Measurements from ENCODE around the gene EOLA2. TPM values are rescaled to one million over a fixed set of nuclear protein-coding genes. Genes with fewer than 3 reads are reported as not detected.
"Not testable (repeated sequence)": the region's sequence is repeated elsewhere in the genome, so short reads cannot be mapped to it uniquely, and the experiment has no call there.

Gene EOLA2
- polyA plus RNA-seq (2012; ENCODE audit: insufficient read depth, insufficient read length), result 34.6 TPM

DNA sequence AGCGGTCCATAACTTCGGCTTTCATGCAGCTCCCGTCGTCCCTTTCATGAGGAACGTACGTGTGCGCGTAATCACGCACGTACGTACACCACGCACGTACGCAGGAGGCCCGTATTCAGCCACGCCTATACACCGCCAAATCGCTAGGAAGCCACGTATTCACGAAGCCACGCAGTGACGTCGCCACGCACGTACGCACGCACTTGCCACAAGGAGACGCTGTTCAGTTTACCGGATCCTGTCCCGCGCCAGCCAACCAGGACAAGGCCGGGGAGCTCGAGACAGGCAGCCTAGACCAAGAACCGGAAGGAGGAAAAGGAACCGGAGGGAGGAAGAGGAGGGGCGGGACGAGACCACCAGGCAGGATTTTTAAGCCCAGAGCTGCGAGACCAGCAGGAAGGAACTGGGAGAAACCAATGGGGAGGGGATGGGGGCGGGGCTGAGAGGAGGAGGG lies at the start of gene EOLA2:
EOLA2 (minus strand) TSS at position 65 of the 454 bp plus-strand sequence. CDS start 4,617 bp downstream, outside the sequence.
- peak; percentile 97 for DNase-seq (ENCODE audit: low read depth, low spot score)
- H3K4me3 ChIP-seq (ENCODE audit: low read length), result peak within 1 kb of the TSS; percentile 74

DNA sequence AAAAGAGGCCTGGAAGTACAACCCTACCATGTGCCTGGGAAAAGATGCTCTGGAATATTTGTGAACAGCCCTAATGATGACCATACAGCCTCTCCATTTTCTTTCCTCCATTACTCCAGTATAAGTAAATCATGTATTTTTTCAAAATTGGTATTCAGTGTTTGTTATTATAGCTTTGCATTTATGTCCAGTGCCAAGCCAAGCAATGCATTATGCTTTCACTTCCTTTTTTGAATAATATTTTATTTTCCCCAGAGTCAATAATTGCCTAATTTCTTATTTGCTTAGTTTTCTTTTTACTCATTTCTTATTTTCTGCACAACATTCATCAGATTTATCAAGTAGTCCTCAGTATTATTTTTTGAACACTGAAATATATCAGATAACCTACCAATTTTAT lies 49.3 kb upstream of the EOLA2 start:
- no peak for DNase-seq (ENCODE audit: low read depth, low spot score)
- no peak overlapping the region for H3K4me3 ChIP-seq (ENCODE audit: low read length)

DNA sequence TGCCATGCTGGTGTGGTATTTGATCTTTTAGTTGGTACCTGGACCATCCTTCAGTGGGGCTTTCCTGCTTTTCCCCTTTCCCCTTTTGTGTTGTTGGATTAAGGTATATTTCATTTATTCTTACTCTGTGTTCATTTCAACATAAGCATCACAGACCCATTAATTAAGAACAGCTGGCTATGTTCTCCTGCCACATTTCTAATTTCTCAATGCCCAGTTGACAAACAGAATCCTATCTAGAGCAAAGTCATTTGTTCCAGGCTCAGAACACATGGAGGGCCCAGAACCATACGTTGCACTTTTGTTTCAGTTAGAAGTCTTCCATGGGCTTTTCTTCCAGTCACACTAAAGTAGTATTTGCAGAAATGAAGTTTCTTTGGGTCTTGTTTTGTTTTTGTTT lies 46.1 kb upstream of the EOLA2 start:
- DNase-seq (ENCODE audit: low read depth, low spot score), result no peak

DNA sequence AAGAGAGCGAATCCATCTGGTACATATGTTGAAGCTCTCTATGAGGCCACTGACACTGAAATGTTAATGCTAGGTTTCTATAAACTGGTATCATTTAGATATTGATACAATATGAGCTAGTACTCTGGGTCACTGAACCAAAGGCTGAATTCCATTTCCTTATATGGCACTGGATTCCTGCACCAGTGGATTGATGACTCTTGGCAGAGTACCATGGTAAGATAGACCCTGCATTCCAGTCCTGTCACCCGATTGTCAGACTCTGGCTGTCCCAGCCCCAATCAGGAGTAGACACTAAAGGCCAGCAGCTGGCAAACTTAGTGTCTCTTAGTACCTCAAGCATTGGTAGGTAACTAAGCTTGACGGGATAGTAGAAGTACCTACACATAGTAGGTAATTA lies 44.0 kb upstream of the EOLA2 start:
- no peak for DNase-seq (ENCODE audit: low read depth, low spot score)
- no peak overlapping the region for H3K4me3 ChIP-seq (ENCODE audit: low read length)

More for the DNA sequence above, 46.1 kb upstream of the EOLA2 start:
- no peak overlapping the region for H3K4me3 ChIP-seq (ENCODE audit: low read length)

- H3K4me3 ChIP-seq (ENCODE audit: low read length), result no peak overlapping the region
- no peak for DNase-seq (ENCODE audit: low read depth, low spot score)
Measured at GRCh38 chrX:149979126-149979644, 40.9 kb upstream of the EOLA2 start.

GRCh38 chrX:149962859-149963757 lies 24.8 kb upstream of the EOLA2 start:
- DNase-seq (ENCODE audit: low read depth, low spot score), result peak; percentile 21
- H3K4me3 ChIP-seq (ENCODE audit: low read length), result no peak overlapping the region

DNA sequence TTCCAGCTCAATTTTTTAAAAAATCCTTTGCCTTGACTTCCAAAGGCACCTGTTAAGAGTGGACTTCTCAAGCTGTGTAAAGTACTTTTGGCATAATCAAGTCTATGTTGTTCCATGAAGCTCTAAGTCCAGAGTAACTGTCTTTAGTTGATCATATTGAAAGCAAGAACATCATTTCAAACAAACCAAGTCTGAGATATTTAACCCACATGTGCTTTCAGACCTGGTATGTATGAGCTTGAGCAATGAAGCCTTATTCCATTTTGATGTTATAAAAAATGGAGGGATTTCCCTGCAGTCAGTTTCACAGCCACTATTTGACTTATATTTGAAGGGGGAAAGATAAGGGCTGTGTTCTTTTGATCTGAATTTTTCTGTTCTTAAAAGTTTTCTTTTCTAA lies 23.7 kb upstream of the EOLA2 start:
- DNase-seq (ENCODE audit: low read depth, low spot score), result no peak
- no peak overlapping the region for H3K4me3 ChIP-seq (ENCODE audit: low read length)

- H3K4me3 ChIP-seq (ENCODE audit: low read length), result no peak overlapping the region
- DNase-seq (ENCODE audit: low read depth, low spot score), result no peak
Measured at GRCh38 chrX:149961572-149961971, 23.3 kb upstream of the EOLA2 start.

DNA sequence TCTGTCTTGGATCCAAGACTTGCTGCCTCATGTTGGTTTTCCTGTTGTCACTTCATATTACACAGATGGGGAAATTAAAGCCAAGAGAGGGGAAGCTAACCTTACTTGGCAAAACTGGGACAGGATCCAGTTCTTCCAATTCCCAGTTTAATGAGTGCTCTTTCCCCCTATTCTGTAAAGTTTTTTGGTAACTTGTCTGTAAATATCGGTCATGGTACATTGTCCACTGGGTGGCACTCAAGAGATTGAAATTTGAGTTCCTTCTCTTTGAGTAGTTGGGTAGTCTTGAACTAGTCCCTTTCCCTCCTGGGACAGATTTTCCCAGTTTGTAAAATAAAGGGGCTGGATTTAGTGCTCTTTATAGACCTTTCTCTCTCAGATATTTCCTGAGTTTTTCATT lies 12.4 kb upstream of the EOLA2 start:
- no peak overlapping the region for H3K4me3 ChIP-seq (ENCODE audit: low read length)
- DNase-seq (ENCODE audit: low read depth, low spot score), result peak; percentile 25

DNA sequence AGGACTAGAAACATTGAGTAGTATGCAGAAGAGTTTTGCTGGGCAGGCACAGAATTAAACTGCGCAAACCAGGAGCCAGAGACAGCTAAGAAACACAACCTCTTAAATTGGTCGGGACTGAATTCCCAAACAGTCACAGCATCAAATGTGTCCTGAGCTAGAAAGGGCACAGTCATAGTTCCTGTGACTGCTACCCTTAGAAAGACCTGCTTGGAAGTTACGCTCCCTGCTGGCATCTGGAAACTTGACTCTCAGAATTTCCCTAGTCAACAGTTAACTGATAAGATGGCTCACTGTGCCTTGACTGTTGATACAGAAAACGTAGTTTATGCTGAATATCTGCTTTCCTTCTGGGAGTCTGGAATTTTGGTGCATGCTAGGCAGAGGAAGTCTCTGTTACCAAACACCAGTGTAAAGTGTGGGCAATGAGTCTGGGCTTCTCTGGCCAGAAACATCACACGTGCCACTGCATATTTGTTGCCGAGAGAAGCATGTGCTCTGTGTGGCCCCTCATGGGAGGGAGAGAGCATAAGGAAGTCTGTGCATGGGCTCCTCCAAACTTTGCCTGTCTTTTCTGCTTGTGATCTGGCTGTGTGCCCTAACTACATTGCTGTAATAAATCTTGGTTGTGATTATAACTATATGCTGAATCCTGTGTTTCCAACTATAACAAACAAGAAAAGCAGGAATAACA lies 11.6 kb upstream of the EOLA2 start:
- DNase-seq (ENCODE audit: low read depth, low spot score), result no peak
- H3K4me3 ChIP-seq (ENCODE audit: low read length), result no peak overlapping the region

GRCh38 chrX:149948016-149948415 lies 9.7 kb upstream of the EOLA2 start:
- H3K4me3 ChIP-seq (ENCODE audit: low read length), result no peak overlapping the region
- no peak for DNase-seq (ENCODE audit: low read depth, low spot score)

- not testable (repeated sequence) for DNase-seq (ENCODE audit: low read depth, low spot score); H3K4me3 ChIP-seq (ENCODE audit: low read length)
Measured at GRCh38 chrX:149946932-149947331, 8.6 kb upstream of the EOLA2 start.

- not testable (repeated sequence) for H3K4me3 ChIP-seq (ENCODE audit: low read length); DNase-seq (ENCODE audit: low read depth, low spot score)
Measured at GRCh38 chrX:149945820-149946219, 7.5 kb upstream of the EOLA2 start.

GRCh38 chrX:149945087-149945670 lies 6.9 kb upstream of the EOLA2 start:
- DNase-seq (ENCODE audit: low read depth, low spot score); H3K4me3 ChIP-seq (ENCODE audit: low read length): not testable (repeated sequence)

GRCh38 chrX:149940674-149941024 lies 2.4 kb upstream of the EOLA2 start:
- H3K4me3 ChIP-seq (ENCODE audit: low read length), result peak overlapping the region; percentile 36

GRCh38 chrX:149939905-149940673 lies 1.8 kb upstream of the EOLA2 start:
- H3K4me3 ChIP-seq (ENCODE audit: low read length), result peak overlapping the region; percentile 54
- peak; percentile 96 for DNase-seq (ENCODE audit: low read depth, low spot score)

More at GRCh38 chrX:149940674-149941024, 2.4 kb upstream of the EOLA2 start:
- DNase-seq (ENCODE audit: low read depth, low spot score), result not testable (repeated sequence)

GRCh38 chrX:149939655-149939904 lies 1.3 kb upstream of the EOLA2 start:
- H3K4me3 ChIP-seq (ENCODE audit: low read length), result peak overlapping the region; percentile 54

GRCh38 chrX:149938881-149939654 lies 777 bp upstream of the EOLA2 start:
- peak; percentile 80 for DNase-seq (ENCODE audit: low read depth, low spot score)
- H3K4me3 ChIP-seq (ENCODE audit: low read length), result no peak overlapping the region

More at GRCh38 chrX:149939655-149939904, 1.3 kb upstream of the EOLA2 start:
- DNase-seq (ENCODE audit: low read depth, low spot score), result no peak

Measured in Jurkat, Clone E6-1 (cell line).